Activated B cell treated with CpG ODN at 0.5 μM for 24 hours (primary cell): ENCODE measurements around the gene PARP12. TPM values are rescaled to one million over a fixed set of nuclear protein-coding genes. Genes with fewer than 3 reads are reported as not detected.

Source experiments
- ATAC-seq: fragments of 200-7000 bp; cut with Tn5 transposase; one replicate; pipeline ENCODE4 v1.10.0; 2021; ENCODE audit warnings: low read depth, mild to moderate bottlenecking, moderate library complexity
- CTCF ChIA-PET: fragments of 350-600 bp; sonication (Branson Sonifier 250); formaldehyde crosslinking; loops from one replicate; lab custom pipeline; 2021; ENCODE audit warnings: antibody characterized with exemption; lab: Charles Lee
- POLR2A ChIA-PET: fragments of 350-600 bp; sonication (Branson Sonifier 250); formaldehyde crosslinking; loops from one replicate; lab custom pipeline; 2021; ENCODE audit warnings: antibody characterized with exemption; lab: Charles Lee
- DNase-seq: peaks from one replicate; pipeline ENCODE4 v3.0.0; 2022
- H3K27ac Mint-ChIP-seq: one replicate; pipeline ENCODE4 v1.8.0; 2020; ENCODE audit warnings: mixed read lengths
- H3K27me3 Mint-ChIP-seq: one replicate; pipeline ENCODE4 v1.8.0; 2021; ENCODE audit warnings: mixed read lengths
- H3K36me3 Mint-ChIP-seq: one replicate; pipeline ENCODE4 v1.8.0; 2021; ENCODE audit warnings: low read depth, mixed read lengths
- H3K4me1 Mint-ChIP-seq: one replicate; pipeline ENCODE4 v1.8.0; 2021; ENCODE audit warnings: mixed read lengths
- H3K4me3 Mint-ChIP-seq: one replicate; pipeline ENCODE4 v1.8.0; 2020; ENCODE audit warnings: mild to moderate bottlenecking, mixed read lengths
- H3K9me3 Mint-ChIP-seq: one replicate; pipeline ENCODE4 v1.8.0; 2020; ENCODE audit warnings: mixed read lengths
- intact Hi-C: fragments of 100-400 bp; cut with micrococcal nuclease; formaldehyde crosslinking; loops from one replicate; pipeline ENCODE4 v1.15.1; 2024
- total RNA-seq: library from RNA; stranded (reverse); gene quantifications from 2 replicates; pipeline ENCODE4 v1.2.3, GENCODE V29; 2022
- TF ChIP-seq, protein P1 (sequence below): fragments of 200-600 bp; IDR thresholded peaks from one replicate; pipeline ENCODE4 v1.8.0; 2022; ENCODE audit warnings: antibody characterized with exemption, mild to moderate bottlenecking

PARP12 gene
- total RNA-seq, 1 donor from 2014 or later = 128 TPM

DNA sequence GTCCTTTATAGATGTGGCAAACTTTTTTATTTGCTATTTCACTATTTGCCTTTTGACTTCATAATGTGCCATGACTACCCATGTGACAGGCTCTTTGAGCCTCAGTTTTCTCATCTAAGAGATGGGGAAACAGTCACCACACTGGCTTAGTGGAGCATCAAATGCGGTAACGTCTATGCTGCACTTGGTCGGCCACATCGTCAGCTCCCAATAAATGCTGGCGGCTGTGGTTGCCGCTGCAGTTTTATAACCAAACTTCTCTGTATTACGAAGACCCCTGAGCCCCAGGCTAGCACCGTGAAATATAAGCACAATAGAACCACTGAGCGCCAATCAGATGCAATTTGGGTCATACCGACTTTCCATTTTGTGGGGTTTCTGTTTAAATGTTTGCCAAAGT lies 56.2 kb downstream of the PARP12 start:
- no peaks in the 10 kb centered on the region for H3K27me3 Mint-ChIP-seq
- no peak for DNase-seq
- H3K4me3 Mint-ChIP-seq = no peak overlapping the region
- ATAC-seq = no peak
- CTCF ChIA-PET = interaction anchor here (0.7 to 11.0 kb wide), 6 partner anchors 179 to 405 kb away, joined by 3 to 179 read pairs (median 6); no protein-coding TSS in a partner anchor
- H3K9me3 Mint-ChIP-seq = no peaks in the 10 kb centered on the region
- H3K36me3 Mint-ChIP-seq = no peaks in the 10 kb centered on the region
- H3K4me1 Mint-ChIP-seq = peaks cover 2% of the 10 kb centered on the region
- TF ChIP-seq, protein P1, sequence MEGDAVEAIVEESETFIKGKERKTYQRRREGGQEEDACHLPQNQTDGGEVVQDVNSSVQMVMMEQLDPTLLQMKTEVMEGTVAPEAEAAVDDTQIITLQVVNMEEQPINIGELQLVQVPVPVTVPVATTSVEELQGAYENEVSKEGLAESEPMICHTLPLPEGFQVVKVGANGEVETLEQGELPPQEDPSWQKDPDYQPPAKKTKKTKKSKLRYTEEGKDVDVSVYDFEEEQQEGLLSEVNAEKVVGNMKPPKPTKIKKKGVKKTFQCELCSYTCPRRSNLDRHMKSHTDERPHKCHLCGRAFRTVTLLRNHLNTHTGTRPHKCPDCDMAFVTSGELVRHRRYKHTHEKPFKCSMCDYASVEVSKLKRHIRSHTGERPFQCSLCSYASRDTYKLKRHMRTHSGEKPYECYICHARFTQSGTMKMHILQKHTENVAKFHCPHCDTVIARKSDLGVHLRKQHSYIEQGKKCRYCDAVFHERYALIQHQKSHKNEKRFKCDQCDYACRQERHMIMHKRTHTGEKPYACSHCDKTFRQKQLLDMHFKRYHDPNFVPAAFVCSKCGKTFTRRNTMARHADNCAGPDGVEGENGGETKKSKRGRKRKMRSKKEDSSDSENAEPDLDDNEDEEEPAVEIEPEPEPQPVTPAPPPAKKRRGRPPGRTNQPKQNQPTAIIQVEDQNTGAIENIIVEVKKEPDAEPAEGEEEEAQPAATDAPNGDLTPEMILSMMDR = no peak
- intact Hi-C loops = no loop called here
- no peak overlapping the region for H3K27ac Mint-ChIP-seq
- POLR2A ChIA-PET = no interaction called here

DNA sequence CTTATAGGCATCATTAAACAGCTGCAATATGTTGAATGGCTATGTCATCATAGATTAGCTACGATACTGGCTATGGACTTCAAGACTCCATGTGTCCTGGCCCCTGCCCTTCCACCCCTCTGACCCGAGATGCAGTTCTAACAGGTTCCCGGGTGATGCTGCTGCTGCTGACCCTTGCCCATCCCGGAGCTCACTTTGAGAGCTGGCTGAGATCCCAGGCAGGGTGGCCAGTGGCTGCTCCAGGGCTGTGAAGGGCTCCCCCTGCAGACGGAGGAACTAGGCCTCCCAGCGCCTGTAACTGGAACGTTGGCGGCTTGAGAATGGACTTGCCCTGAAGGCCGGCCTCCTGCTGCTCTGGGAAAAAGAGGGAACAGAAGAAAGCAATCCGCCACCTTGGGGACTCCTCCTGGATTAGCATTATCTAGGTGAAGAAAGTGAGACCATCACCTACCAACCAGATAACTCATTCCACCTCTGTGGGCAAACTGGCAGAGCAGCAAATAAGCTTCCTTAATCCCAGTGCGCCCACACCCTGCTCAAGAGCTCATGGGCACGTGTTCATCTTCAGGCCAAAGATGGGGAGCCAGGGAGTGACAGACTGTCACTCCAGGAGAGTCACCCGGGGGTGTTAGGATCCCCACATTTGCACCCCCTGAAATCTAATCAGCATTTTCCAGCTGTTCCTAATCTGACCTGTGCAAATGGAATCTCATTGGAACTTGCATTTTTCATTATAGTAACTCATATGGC lies 56.8 kb downstream of the PARP12 start:
- ChIA-PET CTCF (interaction anchor here (0.9 to 11.0 kb wide), 7 partner anchors 245 to 505 kb away, joined by 3 to 179 read pairs (median 7); no protein-coding TSS in a partner anchor), POLR2A (no interaction called here)
- Mint-ChIP-seq H3K4me3 (no peak overlapping the region), H3K27ac (no peak overlapping the region), H3K9me3 (no peaks in the 10 kb centered on the region), H3K27me3 (no peaks in the 10 kb centered on the region), H3K36me3 (no peaks in the 10 kb centered on the region), H3K4me1 (peaks cover 2% of the 10 kb centered on the region)
- intact Hi-C loops = no loop called here
- DNase-seq (no peak), ATAC-seq (no peak)
- TF ChIP-seq, protein P1 = no peak

DNA sequence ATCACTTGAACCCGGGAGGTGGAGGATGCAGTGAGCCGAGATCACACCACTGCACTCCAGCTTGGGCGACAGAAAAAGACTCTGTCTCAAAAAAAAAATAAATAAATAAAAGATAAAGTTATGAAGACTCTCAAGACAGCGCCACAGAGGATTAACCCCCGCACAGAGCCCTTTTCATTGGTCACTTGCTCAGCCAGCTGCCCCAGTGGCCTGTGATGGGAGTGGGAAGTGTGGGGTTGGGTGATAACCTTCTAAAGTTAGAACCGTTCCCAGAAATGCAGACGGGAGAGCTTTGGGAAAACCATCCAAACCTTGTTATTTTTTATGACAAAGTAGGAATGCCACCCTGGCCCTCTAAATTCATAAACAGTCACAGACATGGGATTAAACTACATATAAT lies 57.4 kb downstream of the PARP12 start:
- ChIA-PET POLR2A (interaction anchor here (0.6 to 0.7 kb wide), 2 partner anchors 178 to 189 kb away, joined by 3 read pairs; no protein-coding TSS in a partner anchor), CTCF (interaction anchor here (1.2 to 11.0 kb wide), 5 partner anchors 245 to 505 kb away, joined by 3 to 179 read pairs (median 8); no protein-coding TSS in a partner anchor)
- no peaks in the 10 kb centered on the region for H3K36me3 Mint-ChIP-seq
- ATAC-seq (no peak), DNase-seq (no peak)
- no peaks in the 10 kb centered on the region for H3K27me3 Mint-ChIP-seq
- TF ChIP-seq, protein P1 = no peak
- no peak overlapping the region for H3K4me3 Mint-ChIP-seq
- intact Hi-C loops = no loop called here
- peaks cover 2% of the 10 kb centered on the region for H3K4me1 Mint-ChIP-seq
- H3K27ac Mint-ChIP-seq = no peak overlapping the region
- H3K9me3 Mint-ChIP-seq = no peaks in the 10 kb centered on the region

DNA sequence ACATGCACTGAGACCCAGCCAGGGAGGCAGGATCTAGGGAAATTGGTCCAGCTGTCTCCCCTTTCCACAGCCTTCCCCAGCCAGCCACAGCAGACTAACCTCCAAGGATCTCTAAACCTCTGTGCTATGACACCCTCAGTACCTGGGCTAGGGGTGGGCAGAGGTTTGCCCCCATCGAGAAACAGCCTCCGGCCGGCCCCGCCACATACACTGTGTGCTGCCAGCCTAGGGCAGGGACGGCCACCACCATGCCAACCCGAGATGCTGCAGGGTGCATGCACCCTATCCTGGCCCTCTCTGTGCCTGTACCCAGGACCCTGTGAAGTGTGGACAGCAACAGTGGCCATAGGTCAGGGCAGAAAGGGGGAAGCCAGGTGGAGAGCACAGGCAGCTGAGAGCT lies 58.1 kb downstream of the PARP12 start:
- TF ChIP-seq, protein P1 = no peak
- ATAC-seq (no peak), DNase-seq (no peak)
- CTCF ChIA-PET = interaction anchor here (2.2 to 11.0 kb wide), 3 partner anchors 360 to 504 kb away, joined by 7 to 179 read pairs (median 12); no protein-coding TSS in a partner anchor
- H3K36me3 Mint-ChIP-seq = no peaks in the 10 kb centered on the region
- no peaks in the 10 kb centered on the region for H3K27me3 Mint-ChIP-seq
- H3K4me1 Mint-ChIP-seq = peaks cover 2% of the 10 kb centered on the region
- H3K9me3 Mint-ChIP-seq = no peaks in the 10 kb centered on the region
- intact Hi-C loops = loop anchor here (1.0 to 5.0 kb wide), 3 partner anchors 322 to 987 kb away; no protein-coding TSS in a partner anchor
- POLR2A ChIA-PET = interaction anchor here (0.6 to 0.7 kb wide), 2 partner anchors 177 to 190 kb away, joined by 3 read pairs; no protein-coding TSS in a partner anchor
- no peak overlapping the region for H3K4me3 Mint-ChIP-seq
- H3K27ac Mint-ChIP-seq = no peak overlapping the region

DNA sequence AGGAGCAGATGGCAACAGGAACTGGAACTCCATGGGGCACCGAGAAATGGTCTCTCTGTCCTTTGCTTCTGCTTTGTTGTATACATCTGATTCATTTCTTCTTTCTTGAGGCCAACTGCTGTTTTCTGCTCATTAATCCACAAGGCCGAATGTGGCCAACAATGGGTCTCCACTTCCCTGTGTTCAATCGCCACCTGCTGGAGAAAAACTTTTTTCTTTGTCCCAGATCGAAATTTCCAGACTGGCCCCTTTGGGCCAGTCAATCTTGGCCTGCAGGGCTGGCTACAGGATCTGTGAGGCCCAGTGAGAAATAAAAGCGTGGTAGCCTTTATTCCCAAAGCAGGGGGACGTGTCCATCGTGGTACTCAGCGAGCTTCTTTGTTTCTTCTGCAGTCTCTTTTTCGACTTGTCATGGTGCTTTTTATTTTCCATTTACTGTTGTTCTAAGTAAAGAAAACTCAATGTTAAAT lies 58.8 kb downstream of the PARP12 start:
- no peak overlapping the region for H3K27ac Mint-ChIP-seq
- TF ChIP-seq, protein P1 = no peak
- H3K4me3 Mint-ChIP-seq = no peak overlapping the region
- intact Hi-C loops = loop anchor here (1.0 to 5.0 kb wide), 5 partner anchors 301 to 987 kb away; no protein-coding TSS in a partner anchor
- H3K9me3 Mint-ChIP-seq = no peaks in the 10 kb centered on the region
- peaks cover 2% of the 10 kb centered on the region for H3K4me1 Mint-ChIP-seq
- POLR2A ChIA-PET = no interaction called here
- ATAC-seq (peak; percentile 49), DNase-seq (no peak)
- no peaks in the 10 kb centered on the region for H3K36me3 Mint-ChIP-seq
- no peaks in the 10 kb centered on the region for H3K27me3 Mint-ChIP-seq
- CTCF ChIA-PET = interaction anchor here (0.6 to 11.0 kb wide), 5 partner anchors 359 to 503 kb away, joined by 3 to 179 read pairs (median 7); no protein-coding TSS in a partner anchor
